ENCODE data around the gene NIN. TPM values are rescaled to one million over a fixed set of nuclear protein-coding genes. Genes with fewer than 3 reads are reported as not detected.

The NIN gene
- total RNA-seq, 3 donors from 2014 or later (not counting 1 experiment from before 2014, with no cell fraction given): 90.8 to 127 (median 118) TPM

DNA sequence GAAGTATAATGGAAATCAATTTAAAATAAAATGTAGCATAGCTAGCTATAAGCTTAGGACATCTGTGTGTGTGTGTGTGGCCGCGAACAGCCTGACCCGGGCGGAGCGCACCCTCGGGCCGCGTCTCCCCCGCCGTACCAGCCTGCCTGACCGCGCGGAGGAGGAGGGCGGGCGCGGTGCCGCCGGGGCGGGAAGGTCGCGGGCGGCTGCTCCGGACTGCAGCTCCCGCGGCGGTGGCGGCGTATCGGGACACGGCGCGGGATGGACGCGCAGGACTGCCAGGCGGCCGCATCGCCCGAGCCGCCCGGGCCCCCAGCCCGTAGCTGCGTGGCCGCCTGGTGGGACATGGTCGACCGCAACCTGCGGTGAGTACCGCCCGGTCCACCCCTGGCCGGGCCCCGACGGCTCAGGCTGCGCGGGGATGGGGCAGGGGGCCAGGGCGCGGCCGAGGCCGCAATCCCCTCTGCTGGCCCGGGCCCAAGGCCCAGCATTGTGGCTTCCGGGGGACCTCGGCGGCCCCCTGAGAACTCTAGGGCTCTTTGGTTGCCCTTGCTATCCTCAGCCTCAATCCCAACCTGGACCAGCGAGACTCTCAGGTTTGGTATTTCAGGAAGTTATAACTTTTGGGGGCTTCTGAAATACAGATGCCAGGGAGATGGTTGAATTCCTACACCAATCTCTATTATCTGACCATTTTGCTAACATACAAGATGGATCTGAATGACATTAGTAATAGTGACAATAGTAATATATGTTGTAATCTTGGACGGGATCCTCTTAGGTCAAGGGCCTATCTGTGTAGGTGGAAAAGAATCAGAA, 41.2 kb upstream of the NIN start, which contains the start of gene ABHD12B:
Gene ABHD12B (plus strand): TSS at position 140 of the 819 bp plus-strand sequence. CDS start 122 bp downstream, at position 262.
- TF ChIP-seq CTCF (IDR thresholded peaks at IDR 0.05): no peak
- H3K4me1 ChIP-seq (ENCODE audit: control insufficient read depth, insufficient read depth, low read length): peaks cover 12% of the 10 kb centered on the region
- H3K4me3 Mint-ChIP-seq: no peak within 1 kb of the TSS
- no peaks in the 10 kb centered on the region for H3K36me3 Mint-ChIP-seq
- H3K27ac ChIP-seq (ENCODE audit: low read length): no peak within 1 kb of the TSS
- H3K9me3 ChIP-seq (ENCODE audit: control insufficient read depth, insufficient read depth, low read length): no peaks in the 10 kb centered on the region
- H3K27me3 ChIP-seq (ENCODE audit: control insufficient read depth, insufficient read depth, low read length): peaks cover 50% of the 10 kb centered on the region
- peaks cover 55 to 86% of the 10 kb centered on the region in 2 donors for H3K27me3 Mint-ChIP-seq (ENCODE audit: low read depth in 2 of 2)
- H3K4me3 ChIP-seq (ENCODE audit: low read length): no peak within 1 kb of the TSS
- no peaks in the 10 kb centered on the region for H3K9me3 Mint-ChIP-seq
- ATAC-seq: peak in 2 of 3 donors; percentile 39 to 46
- no peak for DNase-seq
- no peaks in the 10 kb centered on the region for H3K36me3 ChIP-seq (ENCODE audit: control insufficient read depth, insufficient read depth, low read length)
- 13% methylated on average over 62 of the region's 63 CpGs for WGBS (ENCODE audit: insufficient coverage)
- H3K4me1 Mint-ChIP-seq: peaks cover 5 to 6% of the 10 kb centered on the region in 2 donors
- intact Hi-C loops (cut with micrococcal nuclease): no loop called here
- no peak within 1 kb of the TSS for H3K27ac Mint-ChIP-seq

DNA sequence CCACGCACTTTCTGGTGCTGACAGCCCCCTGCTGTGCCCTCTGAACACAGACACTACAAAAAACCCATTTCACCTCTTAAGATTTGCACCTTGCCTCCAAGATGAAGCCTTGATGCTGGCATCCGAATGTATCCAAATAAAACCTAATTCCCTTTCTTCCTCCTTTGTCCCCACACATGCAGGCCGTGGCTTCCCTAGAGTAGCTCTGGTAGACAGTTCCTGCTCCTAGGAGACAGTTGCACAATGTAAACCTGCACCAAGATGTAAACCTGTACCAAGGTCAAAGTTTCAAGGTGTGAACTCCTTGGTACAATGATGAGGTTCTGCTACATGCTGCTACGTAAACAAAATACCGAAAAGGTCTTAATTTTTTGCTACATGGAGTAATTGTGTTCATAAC, 40.3 kb upstream of the NIN start:
- Mint-ChIP-seq H3K4me1 (peaks cover 5 to 6% of the 10 kb centered on the region in 2 donors), H3K4me3 (no peak overlapping the region), H3K36me3 (no peaks in the 10 kb centered on the region), H3K27ac (no peak overlapping the region), H3K9me3 (no peaks in the 10 kb centered on the region), H3K27me3 (ENCODE audit: low read depth in 2 of 2) (peaks cover 56 to 86% of the 10 kb centered on the region in 2 donors)
- DNase-seq: no peak
- Histone ChIP-seq H3K36me3 (ENCODE audit: control insufficient read depth, insufficient read depth, low read length) (no peaks in the 10 kb centered on the region), H3K4me1 (ENCODE audit: control insufficient read depth, insufficient read depth, low read length) (peaks cover 12% of the 10 kb centered on the region), H3K27me3 (ENCODE audit: control insufficient read depth, insufficient read depth, low read length) (peaks cover 45% of the 10 kb centered on the region), H3K4me3 (ENCODE audit: low read length) (no peak overlapping the region), H3K27ac (ENCODE audit: low read length) (no peak overlapping the region), H3K9me3 (ENCODE audit: control insufficient read depth, insufficient read depth, low read length) (no peaks in the 10 kb centered on the region)
- no peak for ATAC-seq
- no peak for TF ChIP-seq CTCF (IDR thresholded peaks at IDR 0.05)
- intact Hi-C loops (cut with micrococcal nuclease): no loop called here
- 83% methylated on average over 5 of the region's 5 CpGs for WGBS (ENCODE audit: insufficient coverage)

- Histone ChIP-seq H3K27me3 (ENCODE audit: control insufficient read depth, insufficient read depth, low read length) (peaks cover 14% of the 10 kb centered on the region), H3K9me3 (ENCODE audit: control insufficient read depth, insufficient read depth, low read length) (no peaks in the 10 kb centered on the region), H3K4me1 (ENCODE audit: control insufficient read depth, insufficient read depth, low read length) (no peaks in the 10 kb centered on the region), H3K4me3 (ENCODE audit: low read length) (no peak overlapping the region), H3K36me3 (ENCODE audit: control insufficient read depth, insufficient read depth, low read length) (no peaks in the 10 kb centered on the region), H3K27ac (ENCODE audit: low read length) (no peak overlapping the region)
- DNase-seq (no peak), ATAC-seq (no peak)
- no peak for TF ChIP-seq CTCF (IDR thresholded peaks at IDR 0.05)
- Mint-ChIP-seq H3K4me3 (no peak overlapping the region), H3K27ac (no peak overlapping the region), H3K9me3 (no peaks in the 10 kb centered on the region), H3K27me3 (ENCODE audit: low read depth in 2 of 2) (peaks cover 32 to 63% of the 10 kb centered on the region in 2 donors), H3K36me3 (no peaks in the 10 kb centered on the region), H3K4me1 (peaks cover 0 to 2% of the 10 kb centered on the region in 2 donors)
- intact Hi-C loops (cut with micrococcal nuclease): loop anchor here (10.0 kb wide), 1 partner anchor 261 kb away; no protein-coding TSS in a partner anchor
- 63% methylated on average over 11 of the region's 11 CpGs for WGBS (ENCODE audit: insufficient coverage)
Observed at GRCh38 chr14:50865391-50866076, 34.6 kb upstream of the NIN start.
